ENCODE data around the gene MBOAT2.

Gene MBOAT2

GRCh38 chr2:8858910-8859309 lies 144.6 kb downstream of the MBOAT2 start:
- DNase-seq (ENCODE audit: low read depth in 2 of 2), result no peak

GRCh38 chr2:8858264-8858663 lies 145.2 kb downstream of the MBOAT2 start:
- DNase-seq (ENCODE audit: low read depth in 2 of 2), result no peak

- no peak for DNase-seq (ENCODE audit: low read depth in 2 of 2)
Measured at GRCh38 chr2:8857709-8858108, 145.8 kb downstream of the MBOAT2 start.

- no peak for DNase-seq (ENCODE audit: low read depth in 2 of 2)
Measured at GRCh38 chr2:8856176-8856575, 147.3 kb downstream of the MBOAT2 start.

- no peak for DNase-seq (ENCODE audit: low read depth in 2 of 2)
Measured at GRCh38 chr2:8855010-8855409, 148.5 kb downstream of the MBOAT2 start.

- DNase-seq (ENCODE audit: low read depth in 2 of 2), result no peak
Measured at GRCh38 chr2:8853426-8853825, 150.1 kb downstream of the MBOAT2 start.

GRCh38 chr2:8851811-8852560 lies 151.5 kb downstream of the MBOAT2 start:
- no peak for DNase-seq (ENCODE audit: low read depth in 2 of 2)

- no peak for DNase-seq (ENCODE audit: low read depth in 2 of 2)
Measured at GRCh38 chr2:8850845-8851487, 152.5 kb downstream of the MBOAT2 start.

- DNase-seq (ENCODE audit: low read depth in 2 of 2), result peak; percentile 23 to 27
Measured at GRCh38 chr2:8849327-8849726, 154.2 kb downstream of the MBOAT2 start.

- no peak for DNase-seq (ENCODE audit: low read depth in 2 of 2)
Measured at GRCh38 chr2:8848328-8849100, 155.0 kb downstream of the MBOAT2 start.

- DNase-seq (ENCODE audit: low read depth in 2 of 2), result peak in 1 of 2 experiments; percentile 5
Measured at GRCh38 chr2:8847400-8847799, 156.1 kb downstream of the MBOAT2 start.

- DNase-seq (ENCODE audit: low read depth in 2 of 2), result no peak
Measured at GRCh38 chr2:8841932-8842331, 161.6 kb downstream of the MBOAT2 start.

- DNase-seq (ENCODE audit: low read depth in 2 of 2), result no peak
Measured at GRCh38 chr2:8840475-8841091, 162.9 kb downstream of the MBOAT2 start.

GRCh38 chr2:8839189-8839965 lies 164.1 kb downstream of the MBOAT2 start:
- DNase-seq (ENCODE audit: low read depth in 2 of 2), result no peak

- DNase-seq (ENCODE audit: low read depth in 2 of 2), result no peak
Measured at GRCh38 chr2:8837795-8838140, 165.7 kb downstream of the MBOAT2 start.

GRCh38 chr2:8836971-8837794 lies 166.3 kb downstream of the MBOAT2 start, which contains the start of gene KIDINS220:
KIDINS220 (minus strand) TSS chr2:8837613; CDS start chr2:8827093, 10,520 bp downstream.
- peak; percentile 58 to 65 for DNase-seq (ENCODE audit: low read depth in 2 of 2)

- no peak for DNase-seq (ENCODE audit: low read depth in 2 of 2)
Measured at GRCh38 chr2:8835279-8835678, 168.2 kb downstream of the MBOAT2 start.

- DNase-seq (ENCODE audit: low read depth in 2 of 2), result no peak
Measured at GRCh38 chr2:8833853-8834252, 169.6 kb downstream of the MBOAT2 start.

- DNase-seq (ENCODE audit: low read depth in 2 of 2), result no peak
Measured at GRCh38 chr2:8831516-8831915, 172.0 kb downstream of the MBOAT2 start.

GRCh38 chr2:8827729-8828128 lies 175.8 kb downstream of the MBOAT2 start:
- DNase-seq (ENCODE audit: low read depth in 2 of 2), result no peak

- DNase-seq (ENCODE audit: low read depth in 2 of 2), result no peak
Measured at GRCh38 chr2:8822218-8822617, 181.3 kb downstream of the MBOAT2 start.
